Activated CD4-positive, alpha-beta T cell treated with anti-CD3 and anti-CD28 coated beads for 48 hours (primary cell): ENCODE results near the gene SEZ6L2.
"Not testable (repeated sequence)": the region's sequence is repeated elsewhere in the genome, so short reads cannot be mapped to it uniquely, and the experiment has no call there.

Source experiments
- DNase-seq: peaks from one replicate; pipeline ENCODE4 v3.0.0-alpha.2; 2020

SEZ6L2 gene

DNA sequence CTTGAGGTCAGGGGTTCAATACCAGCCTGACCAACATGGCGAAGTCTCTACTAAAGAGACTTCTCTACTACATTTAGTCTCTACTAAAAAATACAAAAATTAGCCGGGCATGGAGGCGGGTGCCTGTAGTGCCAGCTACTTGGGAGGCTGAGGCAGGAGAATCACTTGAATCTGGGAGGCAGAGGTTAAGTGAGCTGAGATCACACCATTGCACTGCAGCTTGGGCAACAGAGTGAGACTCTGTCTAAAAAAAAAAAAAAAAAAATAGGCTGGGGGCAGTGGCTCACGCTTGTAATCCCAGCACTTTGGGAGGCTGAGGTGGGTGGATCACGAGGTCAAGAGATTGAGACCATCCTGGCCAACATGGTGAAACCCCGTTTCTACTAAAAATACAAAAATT is 10.5 kb upstream of the SEZ6L2 start:
- DNase-seq = not testable (repeated sequence)

GRCh38 chr16:29909391-29909790 is 10.0 kb upstream of the SEZ6L2 start:
- no peak for DNase-seq

- DNase-seq = no peak
Measured at GRCh38 chr16:29908719-29909220, 9.4 kb upstream of the SEZ6L2 start.

DNA sequence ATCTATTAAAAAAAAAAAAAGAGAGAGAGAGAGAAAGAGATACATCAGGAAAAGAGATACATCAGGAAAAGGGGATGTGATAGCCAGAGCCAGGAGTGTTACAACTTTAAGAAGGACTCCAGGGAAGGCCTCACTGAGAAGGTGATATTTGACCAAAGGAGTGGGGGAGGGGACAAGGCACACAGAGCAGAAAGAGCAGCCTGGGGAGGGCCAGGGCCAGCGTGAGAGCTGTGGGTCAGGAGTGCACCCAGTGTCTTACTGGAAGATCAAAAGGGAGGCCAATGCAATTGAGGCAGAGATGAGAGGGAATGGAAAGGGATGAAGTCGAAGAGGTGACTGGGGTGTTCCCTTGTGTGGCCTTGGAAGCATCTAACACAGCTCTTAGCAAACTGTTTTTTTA is 8.6 kb upstream of the SEZ6L2 start:
- no peak for DNase-seq

DNA sequence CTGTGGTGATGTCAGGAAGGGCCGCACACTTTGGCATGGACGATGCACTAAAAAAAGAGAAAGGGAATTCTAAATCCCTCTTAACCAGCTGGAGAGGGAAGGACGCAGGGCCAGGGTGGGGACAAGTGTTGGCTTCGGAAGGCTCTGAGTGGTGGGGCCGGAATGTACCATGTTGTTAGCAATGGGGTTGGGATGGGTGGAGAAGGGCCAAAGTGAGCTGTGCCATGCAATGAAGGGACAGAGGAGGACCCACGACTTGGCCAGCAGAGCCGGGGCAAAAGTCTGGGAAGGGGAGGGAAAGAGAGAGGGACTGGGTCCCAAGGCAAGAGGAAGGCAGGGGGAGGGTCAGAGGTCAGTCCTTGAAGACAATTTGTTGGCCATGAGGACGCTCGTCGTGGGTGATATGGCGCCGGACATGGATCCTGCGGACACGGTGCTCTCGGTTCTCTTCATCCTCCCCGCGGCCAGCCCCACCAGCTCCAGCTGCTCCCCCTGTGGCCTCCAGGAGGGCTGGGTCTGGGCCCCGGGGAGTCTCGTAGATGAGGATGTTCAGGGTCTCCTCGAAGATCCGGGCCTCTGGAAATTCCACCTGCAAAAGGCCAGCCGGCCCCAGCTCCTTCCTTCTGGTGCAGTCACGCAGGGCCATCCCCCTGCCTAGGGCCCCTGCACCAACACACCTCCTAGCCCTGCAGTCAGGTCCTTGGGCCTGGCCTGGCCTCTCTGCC is 7.3 kb upstream of the SEZ6L2 start:
- no peak for DNase-seq

GRCh38 chr16:29905668-29906067 is 6.3 kb upstream of the SEZ6L2 start:
- no peak for DNase-seq

- DNase-seq = no peak
Measured at GRCh38 chr16:29904947-29905346, 5.6 kb upstream of the SEZ6L2 start.

DNA sequence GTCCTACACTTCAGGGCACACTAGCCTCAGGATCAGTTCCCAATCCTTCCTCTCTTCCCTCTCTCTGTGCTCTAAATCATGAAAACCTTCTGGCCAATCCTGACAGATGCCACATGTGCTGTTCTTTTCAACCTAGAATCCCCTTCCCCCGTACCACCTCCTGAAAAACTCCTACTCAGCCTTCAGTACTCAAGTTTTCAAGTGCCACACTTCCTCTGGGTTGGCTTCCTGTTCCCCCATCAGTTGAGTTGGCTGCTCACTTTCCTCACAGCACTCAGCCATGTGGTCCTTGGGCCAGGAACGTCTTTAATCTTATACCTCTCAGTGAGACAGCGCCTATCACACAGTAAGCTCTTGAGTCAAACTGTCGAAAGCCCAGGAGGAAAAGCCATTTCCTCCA is 4.2 kb upstream of the SEZ6L2 start:
- DNase-seq = no peak

DNA sequence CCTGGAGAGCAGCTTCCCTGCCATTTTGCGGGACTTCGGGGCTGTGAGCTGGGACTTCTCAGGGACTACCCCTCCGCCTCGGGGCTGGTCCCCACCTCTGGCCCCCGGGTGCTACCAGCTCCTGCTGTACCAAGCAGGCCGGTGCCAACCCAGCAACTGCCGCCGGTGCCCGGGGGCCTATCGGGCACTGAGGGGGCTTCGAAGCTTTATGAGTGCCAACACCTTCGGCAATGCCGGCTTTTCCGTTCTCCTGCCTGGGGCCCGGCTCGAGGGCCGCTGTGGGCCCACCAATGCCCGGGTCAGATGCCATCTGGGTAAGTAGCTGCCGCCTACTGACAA is 2.2 kb upstream of the SEZ6L2 start:
- DNase-seq = no peak

DNA sequence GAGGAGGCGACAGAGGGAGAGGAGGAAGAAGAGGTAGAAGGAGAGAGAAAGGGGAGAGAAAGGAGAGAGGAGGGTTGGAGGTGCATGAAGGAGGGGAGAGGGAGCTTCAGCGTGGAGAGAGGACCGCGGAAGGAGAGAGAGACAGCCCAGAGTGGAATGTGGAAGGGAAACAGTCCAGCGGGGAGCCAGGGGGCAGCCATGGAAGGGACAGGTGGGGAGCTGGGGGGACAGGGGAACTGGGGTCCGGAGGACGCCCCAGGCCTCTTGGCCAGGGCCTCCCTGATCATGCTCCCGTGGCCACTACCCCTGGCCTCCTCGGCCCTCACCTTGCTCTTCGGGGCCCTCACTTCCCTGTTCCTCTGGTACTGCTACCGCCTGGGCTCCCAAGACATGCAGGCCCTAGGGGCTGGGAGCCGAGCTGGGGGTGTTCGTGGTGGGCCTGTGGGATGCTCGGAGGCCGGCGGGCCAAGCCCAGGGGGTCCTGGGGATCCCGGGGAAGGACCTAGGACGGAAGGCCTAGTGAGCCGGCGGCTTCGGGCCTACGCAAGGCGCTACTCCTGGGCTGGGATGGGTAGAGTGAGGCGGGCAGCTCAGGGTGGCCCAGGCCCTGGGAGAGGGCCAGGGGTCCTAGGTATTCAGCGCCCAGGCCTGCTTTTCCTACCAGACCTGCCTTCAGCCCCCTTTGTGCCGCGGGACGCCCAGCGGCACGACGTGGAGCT is 1.7 kb upstream of the SEZ6L2 start:
- no peak for DNase-seq

- DNase-seq = peak; percentile 72
Measured at GRCh38 chr16:29900102-29900887, 945 bp upstream of the SEZ6L2 start, which contains the start of gene ASPHD1. Gene ASPHD1, plus strand, starts transcription at chr16:29900488. Its CDS starts 484 bp downstream, at chr16:29900972.

GRCh38 chr16:29898804-29899515 is 390 bp downstream of the SEZ6L2 start:
- no peak for DNase-seq

DNA sequence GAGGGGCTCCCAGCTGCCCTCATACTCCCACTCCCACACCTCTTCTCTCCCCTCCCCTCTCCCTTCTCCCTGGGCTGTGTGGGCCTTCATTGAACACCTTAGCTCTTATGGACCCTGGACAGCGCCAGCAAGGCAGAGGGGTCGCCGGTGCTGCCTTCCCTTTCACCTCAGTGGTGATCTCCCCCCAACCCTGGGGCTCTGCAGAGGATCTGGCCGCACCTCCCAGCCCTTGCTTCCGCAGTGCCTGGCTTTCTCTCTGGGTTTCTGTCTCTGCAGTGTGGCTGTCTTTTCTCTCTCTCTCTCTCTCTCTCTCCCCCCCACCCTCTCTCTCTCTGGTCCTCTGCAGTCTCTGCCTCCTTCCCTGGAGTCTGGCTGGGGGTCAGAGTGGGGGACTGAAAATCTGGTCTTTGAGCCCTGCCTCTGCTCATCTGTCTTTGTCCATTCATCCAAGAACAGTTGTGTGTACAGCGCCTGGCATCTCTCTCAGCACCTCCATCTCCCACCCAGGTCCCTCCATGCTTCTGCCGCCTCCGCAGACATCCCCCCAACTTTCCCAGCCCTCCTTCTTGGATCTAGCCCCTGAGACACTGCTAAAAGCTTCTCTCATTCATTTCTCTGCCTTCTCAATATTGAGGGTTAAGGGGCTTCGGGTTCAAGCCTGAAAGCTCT is 1.1 kb downstream of the SEZ6L2 start:
- DNase-seq = no peak

GRCh38 chr16:29897333-29897732 is 2.0 kb downstream of the SEZ6L2 start:
- no peak for DNase-seq

- DNase-seq = no peak
Measured at GRCh38 chr16:29896841-29897240, 2.5 kb downstream of the SEZ6L2 start.

DNA sequence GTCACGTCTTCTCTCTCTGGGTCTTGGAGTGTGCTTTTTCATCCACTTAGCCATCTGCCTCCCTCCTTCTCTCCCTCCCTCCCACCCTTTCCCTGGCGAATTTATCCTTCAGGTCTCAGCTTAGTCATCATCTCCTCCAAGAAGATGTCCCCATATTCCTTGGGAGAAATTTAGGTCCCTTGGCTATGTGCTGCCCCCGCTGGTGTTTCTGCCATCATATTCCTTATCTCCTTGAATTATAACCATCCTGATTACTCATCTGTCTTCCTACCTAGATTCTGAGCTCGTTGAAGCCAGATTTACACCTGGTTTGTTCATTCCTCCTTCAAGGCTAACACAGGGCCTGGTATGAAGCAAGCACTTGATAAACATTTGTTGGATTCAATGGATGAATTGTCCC is 5.0 kb downstream of the SEZ6L2 start:
- no peak for DNase-seq

DNA sequence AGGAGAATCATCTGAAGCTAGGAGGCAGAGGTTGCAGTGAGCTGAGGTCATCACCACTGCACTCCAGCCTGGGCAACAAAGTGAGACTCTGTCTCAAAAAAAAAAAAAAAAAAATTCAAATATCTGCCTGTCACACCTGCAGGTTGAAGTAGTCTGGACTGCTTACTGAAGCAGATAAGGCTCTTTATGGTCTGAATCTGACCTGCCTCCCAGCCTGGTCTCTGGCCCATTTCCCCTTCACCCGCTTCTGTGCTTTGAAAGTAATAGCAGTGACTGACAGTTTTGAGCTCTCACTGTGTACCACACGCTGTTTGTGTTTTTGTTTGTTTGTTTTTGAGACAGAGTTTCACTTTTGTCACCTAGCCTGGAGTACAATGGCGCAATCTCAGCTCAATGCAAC is 5.8 kb downstream of the SEZ6L2 start:
- no peak for DNase-seq

DNA sequence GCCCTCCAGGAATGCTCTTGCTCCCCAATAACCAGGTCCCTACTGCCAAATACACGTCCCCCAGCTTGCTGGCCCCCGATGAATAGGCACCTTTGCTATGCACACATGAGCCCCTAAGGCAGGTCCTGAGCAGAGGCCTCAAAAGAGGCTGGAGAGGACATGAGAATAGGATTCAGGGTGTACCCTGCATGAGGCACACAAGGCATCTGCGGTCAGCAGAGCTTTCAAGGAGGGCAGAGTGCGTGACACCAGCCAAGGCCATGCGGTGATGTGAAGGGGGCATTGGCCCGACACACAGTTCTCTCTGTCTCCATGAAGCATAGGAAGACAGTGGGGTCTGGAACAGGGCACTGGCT is 6.9 kb downstream of the SEZ6L2 start:
- no peak for DNase-seq

GRCh38 chr16:29891525-29892457 is 7.6 kb downstream of the SEZ6L2 start:
- DNase-seq = no peak

GRCh38 chr16:29889372-29889771 is 10.0 kb downstream of the SEZ6L2 start:
- not testable (repeated sequence) for DNase-seq

DNA sequence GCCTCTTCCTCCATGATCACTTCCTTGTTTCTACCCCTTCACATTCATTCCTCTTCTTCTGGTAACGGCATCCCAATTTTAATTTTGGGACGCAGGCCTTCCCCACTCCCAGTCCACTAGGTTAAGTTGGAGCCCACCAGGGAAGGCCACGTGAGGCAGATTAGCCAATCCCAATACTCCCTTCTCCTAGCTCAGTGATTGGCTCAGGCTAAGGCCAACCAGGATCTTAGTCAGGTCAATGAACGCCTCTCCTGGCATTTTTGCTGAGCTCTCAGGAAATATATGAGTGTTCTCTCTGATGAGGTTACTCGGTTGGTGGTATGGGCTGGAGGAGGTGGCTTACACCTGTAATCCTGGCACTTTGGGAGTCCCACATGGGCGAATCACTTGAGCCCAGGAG is 15.4 kb downstream of the SEZ6L2 start:
- DNase-seq = no peak
